GM06990 (cell line): Measurements from ENCODE around the gene KCNT1.

Experiments used
- DNase-seq: peaks from one replicate; pipeline ENCODE4 v3.0.0-alpha.2; 2011; ENCODE audit not compliant: insufficient read length; ENCODE audit errors: extremely low read depth
- H3K27me3 ChIP-seq: replicated peaks from 2 replicates; pipeline ENCODE4 v1.6.0; 2011; ENCODE audit warnings: low read length; ENCODE audit not compliant: control insufficient read depth, insufficient read depth
- H3K36me3 ChIP-seq: 2 replicates; pipeline ENCODE4 v1.5.1; 2011; ENCODE audit warnings: low read length; ENCODE audit not compliant: control insufficient read depth, insufficient read depth
- H3K4me3 ChIP-seq: replicated peaks from 2 replicates; pipeline ENCODE4 v1.5.1; 2011; ENCODE audit warnings: low read depth, mild to moderate bottlenecking, control low read depth, low read length
- TF ChIP-seq, protein P1 (sequence below): IDR thresholded peaks from 2 replicates; pipeline ENCODE4 v1.5.1; 2011; ENCODE audit warnings: low read length, control low read depth, mild to moderate bottlenecking, inconsistent platforms; ENCODE audit not compliant: insufficient read depth, poor library complexity, severe bottlenecking

The KCNT1 gene

DNA sequence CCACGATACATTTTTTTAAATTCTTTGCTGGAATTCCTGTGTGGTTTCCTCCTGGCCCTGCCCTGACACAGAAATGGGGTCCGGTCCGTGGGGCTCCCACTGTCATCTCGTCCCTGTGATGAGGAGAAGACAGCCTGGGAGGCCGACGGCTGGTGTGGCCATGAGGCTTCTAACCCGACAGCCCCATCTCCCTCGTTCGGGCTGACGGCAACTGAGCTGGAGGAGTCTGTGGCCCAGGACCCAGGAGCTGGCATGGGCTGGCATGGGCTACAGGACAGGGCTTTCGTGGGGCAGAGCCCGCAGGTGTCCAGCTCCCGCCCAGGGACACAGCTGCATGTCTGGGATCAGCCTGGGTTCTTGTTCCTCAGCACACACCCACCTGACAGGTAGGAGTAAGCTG, 25.1 kb upstream of the KCNT1 start:
- TF ChIP-seq, protein P1, sequence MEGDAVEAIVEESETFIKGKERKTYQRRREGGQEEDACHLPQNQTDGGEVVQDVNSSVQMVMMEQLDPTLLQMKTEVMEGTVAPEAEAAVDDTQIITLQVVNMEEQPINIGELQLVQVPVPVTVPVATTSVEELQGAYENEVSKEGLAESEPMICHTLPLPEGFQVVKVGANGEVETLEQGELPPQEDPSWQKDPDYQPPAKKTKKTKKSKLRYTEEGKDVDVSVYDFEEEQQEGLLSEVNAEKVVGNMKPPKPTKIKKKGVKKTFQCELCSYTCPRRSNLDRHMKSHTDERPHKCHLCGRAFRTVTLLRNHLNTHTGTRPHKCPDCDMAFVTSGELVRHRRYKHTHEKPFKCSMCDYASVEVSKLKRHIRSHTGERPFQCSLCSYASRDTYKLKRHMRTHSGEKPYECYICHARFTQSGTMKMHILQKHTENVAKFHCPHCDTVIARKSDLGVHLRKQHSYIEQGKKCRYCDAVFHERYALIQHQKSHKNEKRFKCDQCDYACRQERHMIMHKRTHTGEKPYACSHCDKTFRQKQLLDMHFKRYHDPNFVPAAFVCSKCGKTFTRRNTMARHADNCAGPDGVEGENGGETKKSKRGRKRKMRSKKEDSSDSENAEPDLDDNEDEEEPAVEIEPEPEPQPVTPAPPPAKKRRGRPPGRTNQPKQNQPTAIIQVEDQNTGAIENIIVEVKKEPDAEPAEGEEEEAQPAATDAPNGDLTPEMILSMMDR = no peak
- Histone ChIP-seq H3K27me3 (no peaks in the 10 kb centered on the region), H3K36me3 (no peaks in the 10 kb centered on the region), H3K4me3 (no peak overlapping the region)
- DNase-seq = no peak

DNA sequence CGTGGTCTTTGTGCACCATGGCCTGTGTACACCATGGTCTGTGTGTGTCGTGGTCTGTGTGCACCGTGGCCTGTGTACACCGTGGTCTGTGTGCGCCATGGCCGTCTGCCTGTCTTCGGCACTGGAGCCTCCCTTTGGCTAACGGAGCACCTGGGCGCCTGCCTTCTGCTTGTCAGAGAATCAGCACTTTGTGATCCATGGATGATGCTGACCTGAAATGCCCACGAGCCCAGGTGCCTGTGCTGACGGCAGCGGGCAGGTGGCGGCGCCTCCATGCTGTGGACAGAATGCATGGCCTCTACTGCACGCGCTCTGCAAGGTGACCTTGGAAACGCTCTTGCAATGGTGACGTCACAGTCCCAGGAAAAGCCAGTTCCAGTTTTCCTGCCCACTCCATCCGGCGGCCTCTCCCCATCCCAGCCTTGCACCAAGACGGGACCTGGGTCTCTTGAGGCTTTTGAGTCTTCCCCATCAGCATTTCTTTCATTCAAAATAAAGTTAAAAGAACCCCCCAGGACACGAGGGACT, 24.3 kb upstream of the KCNT1 start:
- TF ChIP-seq, protein P1 = no peak
- Histone ChIP-seq H3K4me3 (no peak overlapping the region), H3K27me3 (no peaks in the 10 kb centered on the region), H3K36me3 (no peaks in the 10 kb centered on the region)
- DNase-seq = no peak

- H3K36me3 ChIP-seq = no peaks in the 10 kb centered on the region
- TF ChIP-seq, protein P1 = no peak
- no peak for DNase-seq
- H3K27me3 ChIP-seq = no peaks in the 10 kb centered on the region
- no peak overlapping the region for H3K4me3 ChIP-seq
These were observed 23.6 kb upstream of the KCNT1 start for GRCh38 chr9:135678236-135679017.

GRCh38 chr9:135680056-135680455, 21.9 kb upstream of the KCNT1 start:
- TF ChIP-seq, protein P1 = no peak

DNA sequence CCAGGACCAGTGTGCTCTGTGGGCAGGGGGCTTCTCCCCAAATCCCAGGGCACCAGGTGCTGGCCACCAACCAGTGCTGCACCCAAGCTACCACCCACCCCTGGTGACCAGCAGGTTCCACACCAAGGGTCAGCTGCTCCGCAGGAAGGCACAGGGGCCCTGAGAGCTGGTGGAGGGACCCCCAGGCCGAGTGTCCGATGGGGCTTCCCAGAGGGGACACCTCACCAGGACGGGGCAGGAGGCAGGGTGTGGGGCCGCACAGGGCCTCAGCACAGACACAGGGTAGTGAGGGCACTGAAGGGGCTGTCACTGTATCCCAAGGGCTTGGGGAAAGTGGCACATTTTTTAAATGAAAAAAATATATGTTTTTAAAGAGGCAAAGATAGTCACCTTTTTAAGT, 20.8 kb upstream of the KCNT1 start:
- no peaks in the 10 kb centered on the region for H3K27me3 ChIP-seq
- no peaks in the 10 kb centered on the region for H3K36me3 ChIP-seq
- TF ChIP-seq, protein P1 = no peak
- H3K4me3 ChIP-seq = no peak overlapping the region
- DNase-seq = no peak

More at GRCh38 chr9:135680056-135680455, 21.9 kb upstream of the KCNT1 start:
- Histone ChIP-seq H3K4me3 (no peak overlapping the region), H3K27me3 (no peaks in the 10 kb centered on the region), H3K36me3 (no peaks in the 10 kb centered on the region)
- no peak for DNase-seq
